ENCODE measurements around the gene KIF9. TPM values are rescaled to one million over a fixed set of nuclear protein-coding genes. Genes with fewer than 3 reads are reported as not detected.

Gene KIF9
- total and polyA plus RNA-seq, 2 of the 8 experiments (the other 6 are each of a cell fraction or from before 2014, with no cell fraction given), result 5.0 to 8.0 TPM

- Histone ChIP-seq H2AFZ (ENCODE audit: low read length) (no peak overlapping the region), H3K4me3 (ENCODE audit: extremely low read depth in 1 of 4, insufficient read depth in 2 of 4, low read depth in 3 of 4, low read length in 4 of 4) (no peak overlapping the region), H3K9ac (replicated peaks in 1 of 4; ENCODE audit: extremely low read depth in 1 of 4, low read depth in 3 of 4, low read length in 3 of 4) (no peak overlapping the region), H2BK20ac (ENCODE audit: low read length) (no peak overlapping the region), H3K4ac (replicated peaks; ENCODE audit: insufficient read length, low read depth, low read length) (no peak overlapping the region), H4K91ac (replicated peaks; ENCODE audit: insufficient read length, low read length) (no peak overlapping the region), H3K79me1 (ENCODE audit: low read depth, low read length) (no peaks in the 10 kb centered on the region), H4K20me1 (replicated peaks in 1 of 2; ENCODE audit: control insufficient read depth in 1 of 2, insufficient read depth in 2 of 2, low read length in 2 of 2) (peaks cover 0 to 1% of the 10 kb centered on the region in 2 experiments), H3K14ac (ENCODE audit: insufficient read length) (no peak overlapping the region), H3K79me2 (ENCODE audit: control insufficient read depth in 1 of 2, insufficient read depth in 2 of 2, low read length in 2 of 2) (no peaks in the 10 kb centered on the region), H4K8ac (ENCODE audit: extremely low read depth, insufficient read depth, low read length) (no peak overlapping the region), H3K36me3 (ENCODE audit: control insufficient read depth in 2 of 4, insufficient read depth in 4 of 4, low read length in 3 of 4) (no peaks in the 10 kb centered on the region), H3K9me3 (ENCODE audit: insufficient read depth in 2 of 2, low read depth in 1 of 2, low read length in 1 of 2) (no peaks in the 10 kb centered on the region), H3K4me1 (replicated peaks in 1 of 4; ENCODE audit: control insufficient read depth in 3 of 4, insufficient read depth in 4 of 4, low read length in 3 of 4) (peaks cover 0 to 4% (median 0%) of the 10 kb centered on the region in 4 experiments; a peak in 1 of 7 replicates), H3K4me2 (ENCODE audit: insufficient read depth in 1 of 2, low read depth in 2 of 2, low read length in 2 of 2) (no peak overlapping the region), H2BK5ac (ENCODE audit: low read depth, low read length) (no peak overlapping the region), H2BK120ac (replicated peaks; ENCODE audit: low read depth, low read length) (no peak overlapping the region), H2AK5ac (ENCODE audit: low read depth, low read length) (no peak overlapping the region), H3K27ac (ENCODE audit: low read depth, low read length) (no peak overlapping the region), H3K23ac (ENCODE audit: insufficient read length) (no peak overlapping the region), H2BK12ac (ENCODE audit: low read depth, low read length) (no peak overlapping the region), H3K18ac (ENCODE audit: extremely low read depth, low read length) (no peak overlapping the region), H3K56ac (replicated peaks; ENCODE audit: insufficient read length, low read depth, low read length) (no peak overlapping the region), H4K5ac (ENCODE audit: insufficient read length, low read depth, low read length) (no peak overlapping the region), H3K23me2 (ENCODE audit: low read depth, low read length) (no peaks in the 10 kb centered on the region), H3K27me3 (replicated peaks in 1 of 4; ENCODE audit: control insufficient read depth in 3 of 4, extremely low read depth in 1 of 4, insufficient read depth in 3 of 4, low read length in 3 of 4) (no peaks in the 10 kb centered on the region), H2BK15ac (ENCODE audit: low read length) (no peak overlapping the region)
- DNase-seq (ENCODE audit: low read depth in 1 of 2, low spot score in 2 of 2), result no peak
- CTCF ChIA-PET (ENCODE audit: partially characterized antibody), result interaction anchor here (1.1 kb wide), 1 partner anchor 10 kb away, joined by 3 read pairs; no protein-coding TSS in a partner anchor
- WGBS, 2 experiments (ENCODE audit: extremely low coverage in 1 of 2, insufficient coverage in 1 of 2, insufficient read length in 1 of 2, insufficient replicate concordance in 2 of 2, low coverage in 1 of 2, low lambda C conversion rate in 2 of 2, missing lambda C conversion rate in 1 of 2), result 79% methylated on average over 7 of the region's 7 CpGs; no CpG with 5 or more reads in 1 of the 2 experiments
- POLR2A ChIA-PET (ENCODE audit: partially characterized antibody), result no interaction called here
- TF ChIP-seq NANOG (IDR thresholded peaks at IDR 0.05; ENCODE audit: insufficient read depth, low read depth, low read length, poor library complexity, severe bottlenecking), result no peak
- no peak for FAIRE-seq
Observed at GRCh38 chr3:47227678-47228077, 54.9 kb downstream of the KIF9 start.
